GM23338 (cell line): ENCODE data around the gene MICAL1. TPM values are rescaled to one million over a fixed set of nuclear protein-coding genes. Genes with fewer than 3 reads are reported as not detected.

Experiments used
- ATAC-seq: fragments of 200-7000 bp; cut with Tn5 transposase; 3 replicates; pipeline ENCODE4 v1.9.1; 2020
- DNase-seq: peaks from one replicate; pipeline ENCODE4 v3.0.0-alpha.2; 2015; ENCODE audit warnings: low spot score
- H2AFZ ChIP-seq: fragments of 200-600 bp; sonication (generic); 2 replicates; pipeline ENCODE4 v1.8.0; 2016; ENCODE audit warnings: antibody characterized with exemption, mild to moderate bottlenecking, moderate library complexity
- H3F3A ChIP-seq: fragments of 200-600 bp; sonication (generic); replicated peaks from 2 replicates; pipeline ENCODE4 v1.8.0; 2017; ENCODE audit warnings: antibody characterized with exemption, mixed run types, low read depth
- H3K27ac ChIP-seq: fragments of 200-600 bp; sonication (generic); 2 replicates; pipeline ENCODE4 v1.6.1; 2016; ENCODE audit warnings: low read depth
- H3K27me3 ChIP-seq: fragments of 200-600 bp; sonication (generic); 2 replicates; pipeline ENCODE4 v1.8.0; 2016; ENCODE audit warnings: mild to moderate bottlenecking, mixed run types, moderate library complexity; ENCODE audit not compliant: insufficient read depth
- H3K36me3 ChIP-seq: fragments of 200-600 bp; sonication (generic); 2 replicates; pipeline ENCODE4 v1.8.0; 2016; ENCODE audit warnings: mild to moderate bottlenecking; ENCODE audit not compliant: insufficient read depth
- H3K4me1 ChIP-seq: fragments of 200-600 bp; sonication (generic); 2 replicates; pipeline ENCODE4 v1.8.0; 2016; ENCODE audit warnings: mild to moderate bottlenecking, moderate library complexity; ENCODE audit not compliant: insufficient read depth
- H3K4me2 ChIP-seq: fragments of 200-600 bp; sonication (generic); 2 replicates; pipeline ENCODE4 v1.7.1; 2017; ENCODE audit warnings: mixed run types
- H3K4me3 ChIP-seq: fragments of 200-600 bp; sonication (generic); 2 replicates; pipeline ENCODE4 v1.6.1; 2016; ENCODE audit warnings: mixed run types
- H3K79me2 ChIP-seq: fragments of 200-600 bp; sonication (generic); replicated peaks from 2 replicates; pipeline ENCODE4 v1.8.0; 2017; ENCODE audit warnings: mild to moderate bottlenecking; ENCODE audit not compliant: insufficient read depth
- H3K9me2 ChIP-seq: fragments of 200-600 bp; sonication (generic); 2 replicates; pipeline ENCODE4 v1.8.0; 2017; ENCODE audit not compliant: insufficient read depth
- H4K20me1 ChIP-seq: fragments of 200-600 bp; sonication (generic); replicated peaks from 2 replicates; pipeline ENCODE4 v1.8.0; 2017; ENCODE audit warnings: mild to moderate bottlenecking; ENCODE audit not compliant: insufficient read depth
- H3K27ac Mint-ChIP-seq: 2 replicates; pipeline ENCODE4 v1.8.0; 2020; ENCODE audit warnings: inconsistent platforms, mild to moderate bottlenecking, moderate library complexity, mixed read lengths
- H3K27me3 Mint-ChIP-seq: 3 replicates; pipeline ENCODE4 v1.8.0; 2022; ENCODE audit warnings: low read depth, mild to moderate bottlenecking, moderate library complexity, mixed read lengths, inconsistent platforms; ENCODE audit not compliant: insufficient read depth, poor library complexity
- H3K36me3 Mint-ChIP-seq: 3 replicates; pipeline ENCODE4 v1.8.0; 2021; ENCODE audit warnings: low read depth, mild to moderate bottlenecking, inconsistent platforms, moderate library complexity, mixed read lengths
- H3K4me1 Mint-ChIP-seq: 3 replicates; pipeline ENCODE4 v1.8.0; 2020; ENCODE audit warnings: mild to moderate bottlenecking, inconsistent platforms, mixed read lengths
- H3K4me3 Mint-ChIP-seq: 3 replicates; pipeline ENCODE4 v1.8.0; 2021; ENCODE audit warnings: moderate library complexity, mild to moderate bottlenecking, inconsistent platforms, mixed read lengths
- H3K9me3 Mint-ChIP-seq: 3 replicates; pipeline ENCODE4 v1.8.0; 2020; ENCODE audit warnings: moderate library complexity, mild to moderate bottlenecking, inconsistent platforms, mixed read lengths
- POLR2AphosphoS5 ChIP-seq: IDR thresholded peaks from 2 replicates; pipeline ENCODE4 v1.6.1; 2016; ENCODE audit warnings: antibody characterized with exemption, low read depth
- polyA plus RNA-seq: library from polyadenylated mRNA; unstranded; fragments of >200 nt; fragmentation: Nextera tagmentation; extraction: Ambion mirVana; gene quantifications from 2 replicates; pipeline ENCODE4 v1.2.1, GENCODE V29; 2016
- total RNA-seq: library from RNA; depleted of rRNA; stranded (reverse); fragments of >200 nt; shearing (Covaris generic); gene quantifications from 2 replicates; pipeline ENCODE4 v1.2.3, GENCODE V29; 2014
- TF ChIP-seq, protein P1 (sequence below), 2 experiments: fragments of 200-600 bp in 1 of 2; sonication (generic) in 1 of 2; conservative IDR thresholded peaks; 2 replicates each; pipeline versions ENCODE4 v1.5.1 to v1.6.1; 2016 to 2017; ENCODE audit warnings: antibody characterized with exemption in 2 of 2, low read depth in 2 of 2, mild to moderate bottlenecking in 2 of 2, moderate library complexity in 1 of 2
- TF ChIP-seq, protein P2 (sequence below): fragments of 250-450 bp; sonication (Bioruptor Pico); IDR thresholded peaks from 2 replicates; pipeline ENCODE4 v1.5.0; 2020; ENCODE audit warnings: mild to moderate bottlenecking, moderate library complexity

The MICAL1 gene
- total and polyA plus RNA-seq, 2 experiments from 2014 or later = 27.8 to 77.8 TPM

GRCh38 chr6:109428889-109429477, 26.6 kb downstream of the MICAL1 start (continued):
- TF ChIP-seq, protein P1, sequence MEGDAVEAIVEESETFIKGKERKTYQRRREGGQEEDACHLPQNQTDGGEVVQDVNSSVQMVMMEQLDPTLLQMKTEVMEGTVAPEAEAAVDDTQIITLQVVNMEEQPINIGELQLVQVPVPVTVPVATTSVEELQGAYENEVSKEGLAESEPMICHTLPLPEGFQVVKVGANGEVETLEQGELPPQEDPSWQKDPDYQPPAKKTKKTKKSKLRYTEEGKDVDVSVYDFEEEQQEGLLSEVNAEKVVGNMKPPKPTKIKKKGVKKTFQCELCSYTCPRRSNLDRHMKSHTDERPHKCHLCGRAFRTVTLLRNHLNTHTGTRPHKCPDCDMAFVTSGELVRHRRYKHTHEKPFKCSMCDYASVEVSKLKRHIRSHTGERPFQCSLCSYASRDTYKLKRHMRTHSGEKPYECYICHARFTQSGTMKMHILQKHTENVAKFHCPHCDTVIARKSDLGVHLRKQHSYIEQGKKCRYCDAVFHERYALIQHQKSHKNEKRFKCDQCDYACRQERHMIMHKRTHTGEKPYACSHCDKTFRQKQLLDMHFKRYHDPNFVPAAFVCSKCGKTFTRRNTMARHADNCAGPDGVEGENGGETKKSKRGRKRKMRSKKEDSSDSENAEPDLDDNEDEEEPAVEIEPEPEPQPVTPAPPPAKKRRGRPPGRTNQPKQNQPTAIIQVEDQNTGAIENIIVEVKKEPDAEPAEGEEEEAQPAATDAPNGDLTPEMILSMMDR (conservative IDR thresholded peaks at IDR 0.05; ENCODE audit: low read depth in 2 of 2) = no peak

DNA sequence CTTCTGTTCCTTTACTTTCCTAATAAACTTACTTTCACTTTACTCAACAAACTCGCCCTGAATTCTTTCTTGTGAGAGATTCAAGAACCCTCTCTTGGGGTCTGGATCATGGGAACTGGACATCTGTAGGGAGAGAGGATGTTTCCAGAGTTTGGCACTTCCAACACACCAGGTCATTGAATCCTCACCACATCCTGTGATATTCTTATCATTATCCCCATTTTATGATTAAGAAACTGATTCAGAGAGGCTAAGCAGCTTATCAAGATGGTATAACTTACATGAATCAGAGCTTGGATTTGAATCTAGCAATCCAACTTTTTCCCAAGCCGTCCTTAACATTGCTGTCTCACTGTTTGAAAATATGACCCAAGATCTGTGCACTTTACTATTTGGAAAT, 30.6 kb downstream of the MICAL1 start:
- no peak for ATAC-seq
- no peaks in the 10 kb centered on the region for H3K36me3 Mint-ChIP-seq

More for the DNA sequence above, 30.6 kb downstream of the MICAL1 start:
- no peak for DNase-seq
- H3K27ac ChIP-seq = no peak overlapping the region
- Mint-ChIP-seq H3K27me3 (no peaks in the 10 kb centered on the region), H3K27ac (no peak overlapping the region), H3K4me1 (no peaks in the 10 kb centered on the region), H3K9me3 (no peaks in the 10 kb centered on the region), H3K4me3 (no peak overlapping the region)
- peaks cover 7% of the 10 kb centered on the region; the same call in 1 of the 2 replicates for H3K9me2 ChIP-seq
- H3F3A ChIP-seq = no peaks in the 10 kb centered on the region
- H4K20me1 ChIP-seq = no peaks in the 10 kb centered on the region
- no peak overlapping the region for H3K4me2 ChIP-seq
- no peaks in the 10 kb centered on the region for H3K36me3 ChIP-seq
- H3K4me1 ChIP-seq = no peaks in the 10 kb centered on the region
- TF ChIP-seq, protein P2, sequence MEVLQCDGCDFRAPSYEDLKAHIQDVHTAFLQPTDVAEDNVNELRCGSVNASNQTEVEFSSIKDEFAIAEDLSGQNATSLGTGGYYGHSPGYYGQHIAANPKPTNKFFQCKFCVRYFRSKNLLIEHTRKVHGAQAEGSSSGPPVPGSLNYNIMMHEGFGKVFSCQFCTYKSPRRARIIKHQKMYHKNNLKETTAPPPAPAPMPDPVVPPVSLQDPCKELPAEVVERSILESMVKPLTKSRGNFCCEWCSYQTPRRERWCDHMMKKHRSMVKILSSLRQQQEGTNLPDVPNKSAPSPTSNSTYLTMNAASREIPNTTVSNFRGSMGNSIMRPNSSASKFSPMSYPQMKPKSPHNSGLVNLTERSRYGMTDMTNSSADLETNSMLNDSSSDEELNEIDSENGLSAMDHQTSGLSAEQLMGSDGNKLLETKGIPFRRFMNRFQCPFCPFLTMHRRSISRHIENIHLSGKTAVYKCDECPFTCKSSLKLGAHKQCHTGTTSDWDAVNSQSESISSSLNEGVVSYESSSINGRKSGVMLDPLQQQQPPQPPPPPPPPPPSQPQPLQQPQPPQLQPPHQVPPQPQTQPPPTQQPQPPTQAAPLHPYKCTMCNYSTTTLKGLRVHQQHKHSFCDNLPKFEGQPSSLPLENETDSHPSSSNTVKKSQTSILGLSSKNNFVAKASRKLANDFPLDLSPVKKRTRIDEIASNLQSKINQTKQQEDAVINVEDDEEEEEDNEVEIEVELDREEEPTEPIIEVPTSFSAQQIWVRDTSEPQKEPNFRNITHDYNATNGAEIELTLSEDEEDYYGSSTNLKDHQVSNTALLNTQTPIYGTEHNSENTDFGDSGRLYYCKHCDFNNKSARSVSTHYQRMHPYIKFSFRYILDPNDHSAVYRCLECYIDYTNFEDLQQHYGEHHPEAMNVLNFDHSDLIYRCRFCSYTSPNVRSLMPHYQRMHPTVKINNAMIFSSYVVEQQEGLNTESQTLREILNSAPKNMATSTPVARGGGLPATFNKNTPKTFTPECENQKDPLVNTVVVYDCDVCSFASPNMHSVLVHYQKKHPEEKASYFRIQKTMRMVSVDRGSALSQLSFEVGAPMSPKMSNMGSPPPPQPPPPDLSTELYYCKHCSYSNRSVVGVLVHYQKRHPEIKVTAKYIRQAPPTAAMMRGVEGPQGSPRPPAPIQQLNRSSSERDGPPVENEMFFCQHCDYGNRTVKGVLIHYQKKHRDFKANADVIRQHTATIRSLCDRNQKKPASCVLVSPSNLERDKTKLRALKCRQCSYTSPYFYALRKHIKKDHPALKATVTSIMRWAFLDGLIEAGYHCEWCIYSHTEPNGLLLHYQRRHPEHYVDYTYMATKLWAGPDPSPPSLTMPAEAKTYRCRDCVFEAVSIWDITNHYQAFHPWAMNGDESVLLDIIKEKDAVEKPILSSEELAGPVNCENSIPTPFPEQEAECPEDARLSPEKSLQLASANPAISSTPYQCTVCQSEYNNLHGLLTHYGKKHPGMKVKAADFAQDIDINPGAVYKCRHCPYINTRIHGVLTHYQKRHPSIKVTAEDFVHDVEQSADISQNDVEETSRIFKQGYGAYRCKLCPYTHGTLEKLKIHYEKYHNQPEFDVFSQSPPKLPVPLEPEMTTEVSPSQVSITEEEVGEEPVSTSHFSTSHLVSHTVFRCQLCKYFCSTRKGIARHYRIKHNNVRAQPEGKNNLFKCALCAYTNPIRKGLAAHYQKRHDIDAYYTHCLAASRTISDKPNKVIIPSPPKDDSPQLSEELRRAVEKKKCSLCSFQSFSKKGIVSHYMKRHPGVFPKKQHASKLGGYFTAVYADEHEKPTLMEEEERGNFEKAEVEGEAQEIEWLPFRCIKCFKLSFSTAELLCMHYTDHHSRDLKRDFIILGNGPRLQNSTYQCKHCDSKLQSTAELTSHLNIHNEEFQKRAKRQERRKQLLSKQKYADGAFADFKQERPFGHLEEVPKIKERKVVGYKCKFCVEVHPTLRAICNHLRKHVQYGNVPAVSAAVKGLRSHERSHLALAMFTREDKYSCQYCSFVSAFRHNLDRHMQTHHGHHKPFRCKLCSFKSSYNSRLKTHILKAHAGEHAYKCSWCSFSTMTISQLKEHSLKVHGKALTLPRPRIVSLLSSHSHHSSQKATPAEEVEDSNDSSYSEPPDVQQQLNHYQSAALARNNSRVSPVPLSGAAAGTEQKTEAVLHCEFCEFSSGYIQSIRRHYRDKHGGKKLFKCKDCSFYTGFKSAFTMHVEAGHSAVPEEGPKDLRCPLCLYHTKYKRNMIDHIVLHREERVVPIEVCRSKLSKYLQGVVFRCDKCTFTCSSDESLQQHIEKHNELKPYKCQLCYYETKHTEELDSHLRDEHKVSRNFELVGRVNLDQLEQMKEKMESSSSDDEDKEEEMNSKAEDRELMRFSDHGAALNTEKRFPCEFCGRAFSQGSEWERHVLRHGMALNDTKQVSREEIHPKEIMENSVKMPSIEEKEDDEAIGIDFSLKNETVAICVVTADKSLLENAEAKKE = no peak
- no peak for TF ChIP-seq POLR2AphosphoS5
- no peaks in the 10 kb centered on the region for H3K27me3 ChIP-seq
- no peak overlapping the region for H3K4me3 ChIP-seq
- H3K79me2 ChIP-seq = no peaks in the 10 kb centered on the region
- H2AFZ ChIP-seq = no peak overlapping the region
